ENCODE measurements around the gene MAPK12. TPM values are rescaled to one million over a fixed set of nuclear protein-coding genes. Genes with fewer than 3 reads are reported as not detected.

Gene MAPK12
- total and polyA plus RNA-seq, 2 of the 4 experiments (the other 2 are of a cell fraction) = 41.0 to 56.3 TPM

GRCh38 chr22:50245214-50246072, 16.0 kb downstream of the MAPK12 start:
- Histone ChIP-seq H2BK120ac (ENCODE audit: low read depth, low read length) (no peak overlapping the region), H4K5ac (ENCODE audit: low read depth, low read length) (peak overlapping the region; percentile 97), H3K4me2 (ENCODE audit: low read depth, low read length) (peak overlapping the region; percentile 98), H3K18ac (ENCODE audit: low read depth, low read length) (peak overlapping the region; percentile 38; the same call in 1 of the 2 replicates), H3K4me1 (ENCODE audit: control insufficient read depth, insufficient read depth, low read length) (peaks cover 17% of the 10 kb centered on the region), H3K56ac (ENCODE audit: extremely low read depth, insufficient read depth, low read length) (peak overlapping the region; percentile 83), H2AK5ac (ENCODE audit: low read depth, low read length) (peak overlapping the region; percentile 86), H3K9me3 (ENCODE audit: control insufficient read depth, insufficient read depth, low read length) (no peaks in the 10 kb centered on the region), H3K4me3 (ENCODE audit: insufficient read depth, low read depth, low read length) (peak overlapping the region; percentile 96), H3K23ac (ENCODE audit: low read depth, low read length) (0 out of 2 replicates have a peak overlapping the region, but pooled peaks have one; percentile 50), H2AK9ac (replicated peaks; ENCODE audit: low read depth, low read length, poor library complexity) (peak overlapping the region; percentile 98), H2BK20ac (ENCODE audit: low read depth, low read length) (no peak overlapping the region), H4K20me1 (ENCODE audit: insufficient read depth, low read length) (peaks cover 37% of the 10 kb centered on the region), H2BK5ac (ENCODE audit: low read depth, low read length, poor library complexity, severe bottlenecking) (peak overlapping the region; percentile 92), H4K91ac (ENCODE audit: insufficient read depth, low read depth, low read length) (peak overlapping the region; percentile 96), H3K36me3 (ENCODE audit: control insufficient read depth, insufficient read depth, low read length) (peaks cover 21% of the 10 kb centered on the region), H2BK15ac (ENCODE audit: low read depth, low read length) (no peak overlapping the region), H3K14ac (replicated peaks; ENCODE audit: low read depth, low read length) (peak overlapping the region; percentile 92), H2AFZ (replicated peaks; ENCODE audit: low read length, poor library complexity) (peak overlapping the region; percentile 96), H4K8ac (ENCODE audit: low read depth in 2 of 2, low read length in 2 of 2) (peak overlapping the region; percentile 99), H3K9ac (ENCODE audit: low read depth, low read length) (peak overlapping the region; percentile 98), H3K27ac (ENCODE audit: insufficient read depth, low read length) (peak overlapping the region; percentile 98), H3K79me1 (ENCODE audit: low read depth in 1 of 2, low read length in 2 of 2) (peaks cover 15 to 60% of the 10 kb centered on the region in 2 experiments), H3K27me3 (ENCODE audit: control insufficient read depth, insufficient read depth, low read length) (no peaks in the 10 kb centered on the region), H3K4ac (ENCODE audit: low read depth, low read length) (peak overlapping the region; percentile 93), H3K9me1 (ENCODE audit: insufficient read depth, low read length) (0 out of 2 replicates have a peak, but pooled peaks cover 3% of the 10 kb centered on the region)
- in situ Hi-C loops (cut with MboI; ENCODE audit: low sequenced_read_pairs) (no loop called here), intact Hi-C loops (cut with micrococcal nuclease) (no loop called here), dilution Hi-C loops (cut with HindIII; ENCODE audit: low sequenced_read_pairs, unreplicated experiment) (no loop called here)
- DNase-seq (no peak), ATAC-seq (ENCODE audit: low read depth) (no peak)
- BruUV-seq (replicated peaks) = no TSS peak
- TF ChIP-seq FOS (IDR thresholded peaks at IDR 0.05; ENCODE audit: low read depth, low read length) (no peak), CEBPB (IDR thresholded peaks at IDR 0.05; ENCODE audit: low read depth, low read length) (no peak), RCOR1 (IDR thresholded peaks at IDR 0.05; ENCODE audit: insufficient replicate concordance, low read length) (no peak), CTCF (conservative IDR thresholded peaks at IDR 0.05; ENCODE audit: low read depth, low read length) (no peak), POLR2A (IDR thresholded peaks at IDR 0.05; ENCODE audit: low read depth, low read length) (no peak), NFE2L2 (IDR thresholded peaks at IDR 0.05; ENCODE audit: low read depth, low read length) (no peak), ELK1 (IDR thresholded peaks at IDR 0.05; ENCODE audit: borderline replicate concordance, low read depth, low read length) (no peak), BHLHE40 (IDR thresholded peaks at IDR 0.05; ENCODE audit: low read depth, low read length) (no peak)
- CTCF ChIA-PET = no interaction called here
- POLR2A ChIA-PET (ENCODE audit: unreplicated experiment) = no interaction called here
- WGBS, 2 experiments (ENCODE audit: extremely low coverage in 2 of 2, insufficient read length in 1 of 2) = 16% methylated on average over 23 of the region's 53 CpGs; no CpG with 5 or more reads in 1 of the 2 experiments
